GM04503 (cell line): ENCODE data around the gene CACNA1E.
"Not testable (repeated sequence)": the region's sequence is repeated elsewhere in the genome, so short reads cannot be mapped to it uniquely, and the experiment has no call there.

Experiments
- DNase-seq: peaks from one replicate; pipeline ENCODE4 v3.0.0-alpha.2; 2012; ENCODE audit warnings: low read depth

The CACNA1E gene

GRCh38 chr1:181813266-181813665, 329.9 kb downstream of the CACNA1E start:
- DNase-seq, result no peak

- no peak for DNase-seq
Observed at GRCh38 chr1:181816608-181817007, 333.3 kb downstream of the CACNA1E start.

GRCh38 chr1:181817091-181817490, 333.8 kb downstream of the CACNA1E start:
- no peak for DNase-seq

GRCh38 chr1:181818459-181818858, 335.1 kb downstream of the CACNA1E start:
- no peak for DNase-seq

- no peak for DNase-seq
Observed at GRCh38 chr1:181818943-181819342, 335.6 kb downstream of the CACNA1E start.

- no peak for DNase-seq
Observed at GRCh38 chr1:181821701-181822100, 338.4 kb downstream of the CACNA1E start.

GRCh38 chr1:181832173-181832880, 349.0 kb downstream of the CACNA1E start:
- DNase-seq, result not testable (repeated sequence)

- no peak for DNase-seq
Observed at GRCh38 chr1:181846001-181846645, 362.8 kb downstream of the CACNA1E start.

- no peak for DNase-seq
Observed at GRCh38 chr1:181846681-181847080, 363.4 kb downstream of the CACNA1E start.

- DNase-seq, result no peak
Observed at GRCh38 chr1:181849071-181849470, 365.8 kb downstream of the CACNA1E start.

GRCh38 chr1:181854212-181854611, 370.9 kb downstream of the CACNA1E start:
- DNase-seq, result not testable (repeated sequence)

- DNase-seq, result no peak
Observed at GRCh38 chr1:181855380-181855779, 372.1 kb downstream of the CACNA1E start.
